ENCODE data around the gene ACSF2.
"Not testable (repeated sequence)": the region's sequence is repeated elsewhere in the genome, so short reads cannot be mapped to it uniquely, and the experiment has no call there.

The ACSF2 gene

DNA sequence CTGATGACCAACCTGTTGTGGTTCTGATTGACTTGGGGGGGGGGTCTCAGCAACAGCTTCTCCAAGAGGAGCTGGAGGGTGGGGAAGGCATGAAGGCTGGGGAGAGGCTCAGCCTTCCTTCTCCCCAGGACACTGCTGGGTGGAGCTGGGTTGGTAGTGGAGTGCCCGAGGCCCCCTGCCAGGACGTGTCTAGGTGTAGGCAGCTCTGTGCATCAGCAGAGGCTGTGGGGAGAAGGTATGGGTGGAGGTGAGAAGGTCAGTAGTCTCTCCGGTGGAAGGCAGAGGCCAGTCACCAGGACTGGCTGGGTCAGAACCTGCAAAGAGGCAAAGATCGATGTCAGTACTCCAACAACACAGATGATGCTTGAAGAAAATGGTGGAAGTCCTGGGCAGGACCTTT is 38.7 kb downstream of the ACSF2 start:
- DNase-seq (ENCODE audit: low read depth) = no peak

- DNase-seq (ENCODE audit: low read depth) = no peak
Measured at GRCh38 chr17:50465171-50465570, 39.2 kb downstream of the ACSF2 start.

GRCh38 chr17:50465635-50466034 is 39.6 kb downstream of the ACSF2 start:
- no peak for DNase-seq (ENCODE audit: low read depth)

GRCh38 chr17:50466371-50467113 is 40.5 kb downstream of the ACSF2 start:
- DNase-seq (ENCODE audit: low read depth) = no peak

DNA sequence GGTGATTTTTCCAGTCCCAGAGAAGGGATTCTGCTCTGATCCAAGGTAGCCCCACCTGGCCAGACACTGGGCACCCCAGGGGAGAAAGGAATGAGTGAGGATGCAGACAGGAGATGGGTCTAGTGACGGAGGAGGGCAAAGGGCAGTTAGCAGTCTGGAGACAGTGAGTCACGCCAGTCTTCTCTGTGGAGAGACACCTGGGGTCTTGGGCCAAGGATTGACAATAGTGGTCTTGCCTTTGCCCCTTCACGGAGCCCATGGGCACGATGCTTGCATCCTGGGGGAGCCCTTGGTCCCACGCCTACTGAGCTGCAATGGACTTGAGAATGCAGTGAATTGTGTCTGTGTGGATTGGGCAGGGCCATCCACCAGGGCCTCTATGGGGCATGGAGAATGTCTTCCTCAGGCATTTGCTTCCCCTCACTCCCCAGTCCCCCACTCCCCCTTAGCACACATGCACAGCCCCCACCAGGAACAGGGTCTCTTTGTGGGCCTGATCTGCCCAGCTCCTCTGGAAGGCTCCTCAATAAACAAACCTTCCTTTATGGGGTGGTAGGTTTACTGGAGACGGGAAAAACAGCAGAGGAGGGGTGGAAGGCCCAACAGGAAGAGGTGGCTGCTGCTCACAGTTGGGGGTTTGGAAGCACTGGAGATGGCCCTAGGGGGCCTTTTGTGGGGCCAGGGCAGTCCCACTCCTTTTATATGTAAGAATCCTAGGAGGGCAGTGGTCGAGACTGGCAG is 41.3 kb downstream of the ACSF2 start:
- no peak for DNase-seq (ENCODE audit: low read depth)

DNA sequence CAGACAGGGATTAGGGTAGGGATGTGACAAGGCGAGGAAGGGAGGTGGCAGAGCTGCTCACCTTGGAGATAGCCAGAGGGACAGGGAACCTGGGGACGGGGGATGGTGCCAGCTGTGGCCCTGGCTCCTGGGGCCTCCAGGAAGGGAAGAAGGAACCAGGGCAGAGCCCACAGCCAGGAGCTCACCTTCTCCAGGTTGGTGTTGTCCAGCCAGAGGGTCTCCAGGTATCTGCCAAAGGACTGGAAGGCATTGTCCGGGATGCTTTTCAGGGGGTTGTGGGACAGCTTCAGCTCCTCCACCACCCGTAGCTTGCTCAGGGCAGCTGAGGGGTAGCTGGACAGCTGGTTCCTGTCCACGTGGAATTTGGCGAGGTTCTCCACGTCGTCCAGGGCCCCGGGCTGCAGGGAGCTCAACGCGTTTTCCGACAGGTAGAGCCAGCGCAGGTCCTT is 41.9 kb downstream of the ACSF2 start:
- no peak for DNase-seq (ENCODE audit: low read depth)

DNA sequence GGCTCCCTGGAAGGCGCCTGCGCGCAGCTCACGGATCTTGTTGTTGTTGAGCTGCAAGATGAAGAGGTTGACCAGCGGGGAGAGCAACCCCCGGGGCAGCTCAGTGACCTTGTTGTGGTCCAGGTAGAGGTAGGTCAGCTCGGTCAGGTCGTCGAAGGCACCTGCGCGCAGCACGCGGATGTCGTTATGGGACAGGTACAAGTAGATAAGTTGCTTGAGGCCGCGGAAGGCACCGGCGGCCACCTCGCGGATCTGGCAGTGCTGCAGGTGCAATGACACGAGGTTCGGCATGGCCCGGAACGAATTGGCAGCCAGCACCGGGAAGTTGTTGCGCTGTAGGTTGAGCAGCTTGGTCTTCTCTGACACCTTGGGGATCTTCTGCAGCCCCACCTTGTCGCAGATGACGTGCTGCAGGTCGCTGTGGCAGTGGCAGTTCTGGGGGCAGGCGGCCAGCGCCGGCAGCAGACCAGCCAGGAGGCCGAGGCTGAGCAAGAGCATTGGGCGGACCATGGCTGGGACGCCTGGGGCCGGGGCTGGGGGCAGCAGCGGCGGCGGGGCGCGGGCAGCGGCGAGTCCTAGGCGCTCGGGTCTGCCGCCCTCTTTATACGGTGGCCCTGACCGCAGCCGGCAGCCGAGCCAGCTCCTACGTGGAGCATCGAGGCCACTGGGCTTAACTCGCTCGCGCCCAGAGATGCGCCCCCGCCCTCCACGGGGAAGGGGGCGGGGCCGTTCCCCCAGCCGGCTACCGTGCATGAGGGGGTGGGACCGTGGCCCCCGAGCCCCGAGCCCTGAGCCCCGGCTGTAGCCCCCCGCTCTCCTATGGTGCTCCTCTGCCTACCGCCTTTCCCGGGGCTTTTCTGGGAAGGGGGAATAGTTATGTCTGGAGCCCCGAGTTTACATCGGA is 42.5 kb downstream of the ACSF2 start, which contains the start of gene CHAD:
TSS of gene CHAD (minus strand) at position 577 of the 904 bp plus-strand sequence. CDS start at position 510, 67 bp downstream.
- no peak for DNase-seq (ENCODE audit: low read depth)

- DNase-seq (ENCODE audit: low read depth) = no peak
Measured at GRCh38 chr17:50469208-50469605, 43.2 kb downstream of the ACSF2 start.

DNA sequence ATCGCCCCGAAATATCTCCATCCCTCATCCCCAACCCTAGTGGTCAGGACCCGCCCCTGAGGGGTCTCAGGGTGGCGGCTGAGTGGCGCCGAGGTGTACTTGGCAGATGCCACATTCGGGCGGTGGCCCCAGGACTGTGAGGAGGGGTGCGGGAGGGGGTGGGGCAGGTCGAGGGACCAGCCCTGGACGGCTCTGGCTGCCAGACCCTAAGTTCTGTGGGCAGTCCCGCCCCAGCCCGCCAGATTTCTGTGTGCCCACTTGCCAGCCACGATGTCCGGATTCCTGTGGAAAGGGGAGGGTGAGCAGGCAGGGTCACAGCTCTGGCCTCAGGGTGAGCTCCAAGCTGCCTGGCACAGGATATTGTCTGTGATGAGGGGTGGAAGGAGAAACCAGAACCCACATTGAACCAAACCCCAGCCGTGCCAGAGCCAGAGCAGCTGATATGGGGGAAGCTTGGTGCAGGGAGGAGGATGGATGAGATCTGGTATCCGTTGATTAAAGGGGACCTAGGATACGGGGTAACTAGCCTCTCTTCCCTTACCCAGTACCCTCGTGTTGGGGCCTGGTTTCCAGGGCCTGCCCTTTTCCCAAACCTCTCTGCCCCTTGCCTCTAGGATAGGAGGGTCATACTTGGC is 43.8 kb downstream of the ACSF2 start:
- no peak for DNase-seq (ENCODE audit: low read depth)

DNA sequence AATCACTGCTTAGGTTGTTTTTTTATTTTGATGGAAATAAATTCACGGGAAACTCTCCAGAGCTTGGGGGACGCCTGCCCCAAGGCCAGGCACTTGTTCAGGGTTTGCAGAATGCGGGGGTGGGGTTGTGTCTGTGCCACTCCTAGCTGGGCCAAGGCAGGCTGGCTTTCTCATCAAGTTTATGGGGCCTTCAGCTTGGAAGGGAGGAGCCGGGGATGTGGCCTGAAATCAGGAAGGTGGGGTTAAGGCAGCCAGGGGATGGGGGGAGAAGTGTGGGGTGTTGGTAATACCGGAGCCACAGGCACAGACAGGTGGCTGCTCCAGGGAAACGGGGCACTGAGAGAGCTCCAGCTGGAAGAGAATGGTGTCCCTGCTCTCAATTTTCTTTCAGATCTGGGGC is 44.4 kb downstream of the ACSF2 start:
- no peak for DNase-seq (ENCODE audit: low read depth)

- no peak for DNase-seq (ENCODE audit: low read depth)
Measured at GRCh38 chr17:50471009-50471905, 45.2 kb downstream of the ACSF2 start.

GRCh38 chr17:50472286-50472685 is 46.3 kb downstream of the ACSF2 start:
- no peak for DNase-seq (ENCODE audit: low read depth)

GRCh38 chr17:50472761-50473161 is 46.7 kb downstream of the ACSF2 start:
- DNase-seq (ENCODE audit: low read depth) = not testable (repeated sequence)

GRCh38 chr17:50473901-50474300 is 47.9 kb downstream of the ACSF2 start:
- DNase-seq (ENCODE audit: low read depth) = no peak

GRCh38 chr17:50474523-50474922 is 48.5 kb downstream of the ACSF2 start:
- DNase-seq (ENCODE audit: low read depth) = no peak

DNA sequence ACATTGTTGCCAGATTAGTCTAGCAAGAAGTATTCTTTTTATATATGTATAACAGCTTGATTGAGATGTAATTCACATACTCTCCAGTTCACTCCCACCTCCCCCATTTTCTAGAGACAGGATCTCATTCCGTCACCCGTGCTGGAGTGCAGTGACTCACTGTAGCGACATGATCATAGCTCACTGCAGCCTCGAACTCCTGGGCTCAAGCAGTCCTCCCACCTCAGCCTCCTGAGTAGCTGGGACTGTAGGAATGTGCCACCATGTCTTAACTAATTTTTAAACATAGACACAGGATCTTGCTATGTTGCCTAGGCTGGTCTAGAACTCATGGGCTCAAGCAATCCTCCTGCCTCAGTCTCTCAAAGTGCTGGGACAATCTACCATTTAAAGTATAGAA is 49.3 kb downstream of the ACSF2 start:
- DNase-seq (ENCODE audit: low read depth) = no peak

GRCh38 chr17:50475775-50476544 is 49.9 kb downstream of the ACSF2 start:
- DNase-seq (ENCODE audit: low read depth) = not testable (repeated sequence)

DNA sequence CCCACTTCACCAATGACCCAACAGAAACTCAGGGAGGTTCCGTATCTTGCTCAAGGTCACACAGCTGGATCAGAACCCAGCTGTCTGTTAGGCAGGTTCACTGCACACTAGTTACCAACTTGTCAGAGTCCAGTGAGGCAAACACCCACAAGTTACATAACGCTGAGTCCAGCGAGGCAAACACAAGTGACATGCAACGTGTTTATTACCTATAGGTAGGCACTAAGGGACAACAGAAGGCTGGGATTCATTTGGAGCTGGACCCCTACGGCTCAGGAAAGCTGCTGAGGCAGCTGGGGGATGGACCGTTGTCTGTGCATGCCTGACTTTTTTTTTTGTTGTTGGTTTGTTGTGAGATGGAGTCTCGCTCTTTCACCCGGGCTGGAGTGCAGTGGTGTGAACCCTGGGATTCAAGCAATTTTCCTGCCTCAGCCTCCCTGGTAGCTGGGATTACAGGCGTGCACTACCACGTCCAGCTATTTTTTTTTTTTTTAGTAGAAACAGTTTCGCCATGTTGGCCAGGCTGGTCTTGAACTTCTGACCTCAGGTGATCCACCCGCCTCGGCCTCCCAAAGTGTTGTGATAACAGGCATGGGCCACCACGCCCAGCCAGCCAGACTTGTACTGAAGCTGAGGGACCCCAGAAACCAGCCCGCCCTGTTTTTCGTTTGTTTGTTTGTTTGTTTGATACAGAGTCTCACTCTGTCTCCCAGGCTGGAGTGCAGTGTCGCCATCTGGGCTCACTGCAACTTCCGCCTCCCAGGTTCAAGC is 50.7 kb downstream of the ACSF2 start:
- no peak for DNase-seq (ENCODE audit: low read depth)

- DNase-seq (ENCODE audit: low read depth) = no peak
Measured at GRCh38 chr17:50477976-50478375, 52.0 kb downstream of the ACSF2 start.

All from stimulated activated CD8-positive, alpha-beta memory T cell treated with anti-CD3 and anti-CD28 coated beads, Interleukin-15, amount 100 ng/mL, for 1 hour (primary cell).